Neural cell (in vitro differentiated cells): ENCODE results near the gene CPA1.

ENCODE experiments used
- RAD21 ChIP-seq: fragments of 450-650 bp; conservative IDR thresholded peaks from 2 replicates; pipeline ENCODE4 v1.6.1; 2014; ENCODE audit warnings: antibody characterized with exemption, mild to moderate bottlenecking, moderate library complexity
- TF ChIP-seq, protein P1 (sequence below): fragments of 450-650 bp; IDR thresholded peaks from 2 replicates; pipeline ENCODE4 v1.5.1; 2014; ENCODE audit warnings: antibody characterized with exemption, mild to moderate bottlenecking, moderate library complexity; ENCODE audit not compliant: poor library complexity, severe bottlenecking

DNA sequence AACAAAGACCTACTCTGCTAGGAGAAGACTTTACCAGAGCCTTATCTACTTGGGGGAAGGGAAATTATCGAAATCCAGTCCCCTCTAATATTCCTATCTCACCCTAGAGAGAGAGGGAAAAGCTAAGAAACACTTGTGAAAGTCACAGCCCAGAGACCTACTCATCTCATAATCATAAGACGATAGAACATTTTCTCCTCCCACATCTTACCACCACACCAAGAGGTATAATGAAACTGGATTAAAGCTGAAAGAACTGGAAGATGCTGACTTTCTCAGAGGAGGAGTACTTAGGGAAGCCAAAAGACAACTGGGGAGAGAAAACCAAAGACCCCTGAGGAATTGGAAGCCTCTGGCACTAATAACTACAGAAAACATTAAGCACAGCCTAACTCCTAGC lies 46.5 kb upstream of the CPA1 start:
- no peak for TF ChIP-seq RAD21
- TF ChIP-seq, protein P1, sequence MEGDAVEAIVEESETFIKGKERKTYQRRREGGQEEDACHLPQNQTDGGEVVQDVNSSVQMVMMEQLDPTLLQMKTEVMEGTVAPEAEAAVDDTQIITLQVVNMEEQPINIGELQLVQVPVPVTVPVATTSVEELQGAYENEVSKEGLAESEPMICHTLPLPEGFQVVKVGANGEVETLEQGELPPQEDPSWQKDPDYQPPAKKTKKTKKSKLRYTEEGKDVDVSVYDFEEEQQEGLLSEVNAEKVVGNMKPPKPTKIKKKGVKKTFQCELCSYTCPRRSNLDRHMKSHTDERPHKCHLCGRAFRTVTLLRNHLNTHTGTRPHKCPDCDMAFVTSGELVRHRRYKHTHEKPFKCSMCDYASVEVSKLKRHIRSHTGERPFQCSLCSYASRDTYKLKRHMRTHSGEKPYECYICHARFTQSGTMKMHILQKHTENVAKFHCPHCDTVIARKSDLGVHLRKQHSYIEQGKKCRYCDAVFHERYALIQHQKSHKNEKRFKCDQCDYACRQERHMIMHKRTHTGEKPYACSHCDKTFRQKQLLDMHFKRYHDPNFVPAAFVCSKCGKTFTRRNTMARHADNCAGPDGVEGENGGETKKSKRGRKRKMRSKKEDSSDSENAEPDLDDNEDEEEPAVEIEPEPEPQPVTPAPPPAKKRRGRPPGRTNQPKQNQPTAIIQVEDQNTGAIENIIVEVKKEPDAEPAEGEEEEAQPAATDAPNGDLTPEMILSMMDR = no peak
